HG02885 (cell line): ENCODE results near the gene FOXI1.

Source experiments
- ATAC-seq: cut with Tn5 transposase; IDR thresholded peaks from one replicate; pipeline ENCODE4 v1.9.1; 2021; ENCODE audit warnings: mild to moderate bottlenecking; ENCODE audit not compliant: unreplicated experiment, poor library complexity

The FOXI1 gene

GRCh38 chr5:170105642-170106611, at the start of gene FOXI1:
Gene FOXI1, plus strand, starts transcription at chr5:170105897. Its CDS starts 61 bp downstream, at chr5:170105958.
- no peak for ATAC-seq

DNA sequence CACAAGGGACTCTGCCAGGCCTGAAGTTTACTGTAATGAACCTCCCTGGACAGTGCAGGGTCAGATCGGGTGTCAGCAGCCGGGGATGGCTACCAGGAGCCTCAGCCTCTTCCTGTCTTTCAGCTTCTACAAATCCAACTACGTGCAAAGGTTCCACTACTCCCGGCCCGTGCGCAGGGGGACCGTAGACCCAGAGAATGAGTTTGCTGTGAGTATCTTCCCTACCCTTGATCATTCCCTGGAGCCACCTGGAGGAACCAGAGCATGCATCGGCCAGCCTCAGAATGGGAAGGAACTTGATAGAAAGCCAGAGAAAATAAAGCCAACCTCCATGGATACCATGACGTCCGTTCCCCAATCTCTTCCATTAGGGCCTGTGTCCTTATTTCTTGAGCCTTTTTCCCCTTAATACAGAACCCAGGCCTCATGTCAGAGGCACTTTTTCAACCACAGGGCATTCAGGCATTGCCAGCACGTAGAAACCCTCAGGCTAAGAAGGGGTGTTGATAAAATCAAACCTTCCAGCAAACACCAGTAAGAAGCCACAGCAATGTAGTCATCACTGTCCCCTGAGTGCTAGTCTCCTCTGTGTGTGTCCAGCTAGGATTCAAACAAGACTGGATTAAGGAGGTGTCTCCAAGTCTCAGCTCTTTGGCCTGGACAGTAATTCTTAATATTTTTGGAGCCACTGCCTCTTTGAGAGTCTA, 49.0 kb upstream of the FOXI1 start:
- no peak for ATAC-seq

DNA sequence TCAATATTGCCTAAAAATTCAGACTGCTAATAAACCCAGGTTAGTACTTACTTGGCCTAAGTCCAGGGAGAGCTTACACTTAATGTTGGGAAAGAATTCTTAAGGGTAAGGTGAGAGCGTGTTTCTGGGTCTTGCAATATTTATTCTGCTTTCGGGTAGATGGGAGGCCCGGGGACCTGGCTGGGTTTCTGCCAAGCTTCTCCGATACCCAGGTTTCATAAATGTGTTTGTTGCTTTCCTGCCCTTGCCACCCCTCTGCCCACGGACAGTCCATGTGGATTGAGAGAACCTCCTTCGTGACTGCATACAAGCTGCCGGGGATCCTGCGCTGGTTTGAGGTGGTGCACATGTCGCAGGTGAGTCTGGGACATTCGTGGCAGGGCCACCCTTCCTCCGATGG, 48.4 kb upstream of the FOXI1 start:
- ATAC-seq, result no peak

- no peak for ATAC-seq
Observed at GRCh38 chr5:170059221-170059620, 46.5 kb upstream of the FOXI1 start.

GRCh38 chr5:170067152-170067551, 38.5 kb upstream of the FOXI1 start:
- ATAC-seq, result no peak

DNA sequence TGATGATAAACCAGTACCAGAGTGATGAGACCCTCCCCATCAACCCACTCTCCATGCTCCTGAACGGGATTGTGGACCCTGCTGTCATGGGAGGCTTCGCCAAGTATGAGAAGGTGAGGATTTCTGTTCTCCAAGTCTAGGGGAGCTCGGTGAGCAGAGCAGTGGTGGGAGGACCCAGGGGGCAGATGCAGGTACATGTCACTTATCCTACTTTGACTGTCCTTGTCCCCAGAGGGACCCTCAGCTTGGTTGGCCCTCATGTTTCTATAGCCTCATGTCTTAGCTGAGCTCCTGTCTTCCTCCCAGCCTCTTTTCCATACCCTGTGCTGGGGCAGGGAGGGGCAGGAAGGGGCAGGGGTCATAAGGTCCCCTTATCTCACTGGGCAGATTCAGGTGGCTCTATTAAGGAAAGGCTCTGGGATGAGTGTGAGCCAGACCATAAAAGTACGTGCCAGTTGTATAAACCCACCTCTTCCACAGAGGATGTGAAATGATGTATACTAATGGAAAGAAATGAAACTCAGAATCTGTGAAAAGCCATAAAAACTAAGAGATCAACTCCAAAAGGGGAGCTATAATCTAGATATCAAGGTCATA, 38.0 kb upstream of the FOXI1 start:
- ATAC-seq, result no peak

GRCh38 chr5:170069512-170069911, 36.2 kb upstream of the FOXI1 start:
- no peak for ATAC-seq

GRCh38 chr5:170070556-170071412, 34.9 kb upstream of the FOXI1 start:
- no peak for ATAC-seq

DNA sequence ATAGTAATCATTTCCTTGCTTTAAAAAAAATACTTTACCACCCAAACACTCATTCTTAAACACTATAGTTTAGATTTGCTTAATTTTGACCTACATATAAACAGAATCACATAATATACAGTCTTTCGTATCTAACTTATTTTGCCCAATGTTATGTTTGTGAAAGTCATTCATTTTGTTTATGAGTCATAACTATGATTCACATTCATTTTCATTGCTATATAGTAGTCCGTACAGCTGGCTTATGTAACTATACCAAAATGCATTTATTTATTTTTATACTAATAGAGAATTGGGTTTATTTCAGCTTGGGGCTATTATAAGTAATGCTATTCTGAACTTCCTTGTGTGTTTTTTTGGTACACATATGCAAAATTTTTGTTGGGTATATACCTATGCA, 33.9 kb upstream of the FOXI1 start:
- no peak for ATAC-seq

GRCh38 chr5:170075696-170076095, 30.0 kb upstream of the FOXI1 start:
- no peak for ATAC-seq

DNA sequence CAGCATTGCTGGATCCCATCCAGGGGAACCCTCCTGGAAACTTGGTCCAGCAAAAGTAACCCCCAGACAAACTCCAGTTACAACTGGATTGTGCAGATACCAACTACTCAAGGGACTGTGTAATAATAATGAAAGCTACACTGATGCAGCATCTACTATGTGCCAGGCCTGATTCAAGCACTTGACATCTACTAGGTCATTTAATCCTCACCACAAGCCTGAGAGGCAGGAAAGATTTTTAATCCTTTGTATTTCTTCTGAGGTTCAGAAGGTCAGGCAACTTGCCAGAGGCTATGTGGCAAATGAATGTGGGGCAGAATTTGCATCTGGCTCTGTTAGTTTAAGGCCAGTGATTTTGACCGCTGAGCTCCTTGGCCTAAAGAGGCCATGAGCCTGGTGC, 29.5 kb upstream of the FOXI1 start:
- no peak for ATAC-seq

DNA sequence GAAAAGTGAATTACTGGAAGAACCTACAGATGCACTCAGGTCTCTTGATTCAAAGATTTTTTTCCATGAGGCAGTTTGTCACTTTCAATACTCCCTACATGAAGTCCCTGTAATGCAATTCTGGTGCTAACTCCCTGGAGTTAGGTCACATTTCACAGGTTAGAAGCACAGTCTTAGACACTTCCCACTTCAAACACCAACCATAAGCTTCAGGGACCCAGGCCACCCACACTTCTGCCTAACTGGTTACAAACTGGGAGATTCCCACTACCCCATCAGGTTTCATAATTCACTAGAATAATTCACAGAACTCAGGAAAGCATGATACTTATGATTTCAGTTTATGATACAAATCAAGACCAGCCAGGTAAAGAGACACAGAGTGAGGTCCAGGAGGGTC, 29.0 kb upstream of the FOXI1 start:
- no peak for ATAC-seq

DNA sequence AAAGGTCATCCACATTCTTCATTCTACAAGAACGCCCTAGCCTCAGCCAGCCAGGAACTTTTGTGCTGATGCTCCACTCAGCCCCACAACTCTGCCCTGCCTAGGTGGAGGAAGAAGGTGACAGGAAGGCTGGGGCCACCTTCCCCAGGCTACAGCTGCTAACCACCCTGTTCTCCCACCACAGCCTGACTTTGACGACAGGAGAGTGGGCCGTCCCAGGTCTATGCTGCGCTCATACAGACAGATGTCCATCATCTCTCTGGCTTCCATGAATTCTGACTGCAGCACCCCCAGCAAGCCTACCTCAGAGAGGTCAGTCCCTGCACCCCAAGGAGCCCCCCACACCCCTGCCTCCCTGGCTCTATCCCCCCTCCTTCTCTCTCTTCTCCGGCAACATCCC, 28.2 kb upstream of the FOXI1 start:
- no peak for ATAC-seq

- no peak for ATAC-seq
Observed at GRCh38 chr5:170078458-170078857, 27.2 kb upstream of the FOXI1 start.

DNA sequence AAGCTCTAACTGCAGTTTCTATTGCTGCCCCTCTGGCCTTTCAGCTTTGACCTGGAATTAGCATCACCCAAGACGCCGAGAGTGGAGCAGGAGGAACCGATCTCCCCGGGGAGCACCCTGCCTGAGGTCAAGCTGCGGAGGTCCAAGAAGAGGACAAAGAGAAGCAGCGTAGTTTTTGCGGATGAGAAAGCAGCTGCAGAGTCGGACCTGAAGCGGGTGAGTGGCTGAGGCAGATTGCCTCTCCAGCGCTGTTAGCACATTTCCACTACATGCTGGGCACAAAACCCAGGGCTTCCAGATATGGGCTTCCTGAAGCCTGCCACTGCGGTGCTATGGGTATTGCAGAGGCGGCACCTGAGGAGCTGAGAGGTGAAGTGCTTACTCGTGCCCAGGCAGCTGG, 26.8 kb upstream of the FOXI1 start:
- no peak for ATAC-seq

- no peak for ATAC-seq
Observed at GRCh38 chr5:170080217-170080616, 25.5 kb upstream of the FOXI1 start.

GRCh38 chr5:170080786-170081445, 24.8 kb upstream of the FOXI1 start:
- ATAC-seq, result no peak

DNA sequence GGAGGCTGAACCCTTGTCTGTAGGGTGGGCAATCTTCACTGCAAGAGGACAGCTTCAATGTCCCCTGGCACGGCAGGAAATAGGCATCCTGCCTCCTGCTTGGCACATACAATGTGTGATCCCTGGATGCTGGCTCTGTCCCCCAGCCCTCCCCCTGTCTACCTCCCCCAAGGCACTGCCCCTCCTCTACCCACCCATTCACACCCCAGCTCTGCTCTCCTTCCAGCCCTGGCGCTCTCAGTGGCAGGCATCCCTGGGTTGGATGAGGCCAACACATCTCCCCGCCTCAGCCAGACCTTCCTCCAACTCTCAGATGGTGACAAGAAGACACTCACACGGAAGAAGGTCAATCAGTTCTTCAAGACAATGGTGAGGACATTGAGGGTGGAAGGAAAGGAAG, 24.1 kb upstream of the FOXI1 start:
- ATAC-seq, result no peak

- no peak for ATAC-seq
Observed at GRCh38 chr5:170082701-170083100, 23.0 kb upstream of the FOXI1 start.
